Epithelial cell of proximal tubule (primary cell): Measurements from ENCODE around the gene MXD3. TPM values are rescaled to one million over a fixed set of nuclear protein-coding genes. Genes with fewer than 3 reads are reported as not detected.
A peak's percentile ranks its signal among the peaks of the same experiment; 100 is the strongest.

Experiments used
- DNase-seq: peaks from one replicate; pipeline ENCODE4 v3.0.0-alpha.2; 2011; ENCODE audit warnings: low read depth
- H3K4me3 ChIP-seq: 2 replicates; pipeline ENCODE4 v1.5.1; 2011; ENCODE audit warnings: low read depth, mild to moderate bottlenecking, low read length
- CTCF ChIP-seq: conservative IDR thresholded peaks from 2 replicates; pipeline ENCODE4 v1.5.1; 2012; ENCODE audit warnings: low read depth, mild to moderate bottlenecking, low read length
- total RNA-seq: library from RNA; depleted of rRNA; stranded (reverse); fragments of >200 nt; gene quantifications from 2 replicates; pipeline ENCODE4 v1.2.3, GENCODE V29; 2015

Gene MXD3
- total RNA-seq, 1 donor from 2014 or later, result 41.9 TPM

- DNase-seq, result no peak
- H3K4me3 ChIP-seq, result peak overlapping the region; percentile 36
- TF ChIP-seq CTCF, result peak; percentile 5
Measured at GRCh38 chr5:177312649-177313181, 1.0 kb upstream of the MXD3 start.

- no peak for DNase-seq
- TF ChIP-seq CTCF, result no peak
- H3K4me3 ChIP-seq, result peak overlapping the region; percentile 65
Measured at GRCh38 chr5:177311392-177311722, 341 bp downstream of the MXD3 start.

- H3K4me3 ChIP-seq, result peak overlapping the region; percentile 65
- no peak for TF ChIP-seq CTCF
- DNase-seq, result no peak
Measured at GRCh38 chr5:177310757-177311391, 824 bp downstream of the MXD3 start.

GRCh38 chr5:177310332-177310731 lies 1.4 kb downstream of the MXD3 start:
- peak overlapping the region; percentile 65 for H3K4me3 ChIP-seq
- DNase-seq, result no peak
- TF ChIP-seq CTCF, result no peak

GRCh38 chr5:177309351-177310191 lies 2.1 kb downstream of the MXD3 start:
- no peak overlapping the region for H3K4me3 ChIP-seq
- DNase-seq, result no peak
- TF ChIP-seq CTCF, result peak; percentile 96

- no peak for DNase-seq
- no peak overlapping the region for H3K4me3 ChIP-seq
- no peak for TF ChIP-seq CTCF
Measured at GRCh38 chr5:177308740-177309139, 3.0 kb downstream of the MXD3 start.
